Endothelial cell of umbilical vein (primary cell): ENCODE measurements around the gene PSMD9. TPM values are rescaled to one million over a fixed set of nuclear protein-coding genes. Genes with fewer than 3 reads are reported as not detected.

ENCODE experiments used
- BruUV-seq: library from RNA; stranded (reverse); fragments of 400-500 nt; replicated peaks from 2 replicates; lab custom pipeline; 2021; lab: Mats Ljungman, UMichigan
- CTCF ChIA-PET: fragments of 300-600, 350-600 bp; sonication (Branson Sonifier 250); formaldehyde crosslinking; loops from one replicate; lab custom pipeline; 2021; ENCODE audit warnings: antibody characterized with exemption, inconsistent platforms; lab: Charles Lee
- POLR2A ChIA-PET: fragments of 300-600, 350-600 bp; sonication (Branson Sonifier 250); formaldehyde crosslinking; loops from one replicate; lab custom pipeline; 2021; ENCODE audit warnings: antibody characterized with exemption, inconsistent platforms; lab: Charles Lee
- DNase-seq: peaks from one replicate; pipeline ENCODE4 v3.0.0-alpha.2; 2011; ENCODE audit warnings: low read depth, low spot score
- FAIRE-seq: peaks from 2 replicates; lab custom pipeline; 2011; peaks lifted over from hg19 to GRCh38; lab: Jason Lieb, UNC
- H2AFZ ChIP-seq: 2 replicates; pipeline ENCODE4 v1.6.0; 2012; ENCODE audit warnings: low read depth, low read length, control low read depth, inconsistent platforms
- H3K27ac ChIP-seq: 2 replicates; pipeline ENCODE4 v1.5.1; 2011; ENCODE audit warnings: low read depth, mild to moderate bottlenecking, control low read depth, low read length, moderate library complexity; ENCODE audit not compliant: insufficient read depth
- H3K27me3 ChIP-seq, 2 experiments: 2 replicates each; pipeline versions ENCODE4 v1.6.0 to v1.6.1; 2011; ENCODE audit warnings: low read length in 2 of 2, mixed read lengths in 1 of 2; ENCODE audit not compliant: control insufficient read depth in 2 of 2, insufficient read depth in 2 of 2
- H3K36me3 ChIP-seq, 2 experiments: 2 replicates in 1 of 2; 3 replicates in 1 of 2; pipeline ENCODE4 v1.5.1; 2011; ENCODE audit warnings: low read length in 2 of 2, mild to moderate bottlenecking in 1 of 2, moderate library complexity in 1 of 2; ENCODE audit not compliant: control insufficient read depth in 2 of 2, insufficient read depth in 2 of 2; ENCODE audit errors: extremely low read depth in 1 of 2
- H3K4me1 ChIP-seq: 3 replicates; pipeline ENCODE4 v1.5.1; 2011; ENCODE audit warnings: mild to moderate bottlenecking, low read length; ENCODE audit not compliant: control insufficient read depth, insufficient read depth; ENCODE audit errors: extremely low read depth
- H3K4me2 ChIP-seq: 2 replicates; pipeline ENCODE4 v1.6.1; 2011; ENCODE audit warnings: low read length, control low read depth, mixed read lengths; ENCODE audit not compliant: insufficient read depth
- H3K4me3 ChIP-seq, 3 experiments: fragments of 200-600 bp in 1 of 3; sonication (generic), shearing (Covaris generic) in 1 of 3; replicated peaks in 1 of 3; 2 replicates each; pipeline ENCODE4 v1.5.1; 2011 to 2016; ENCODE audit warnings: control low read depth in 3 of 3, low read length in 3 of 3, mild to moderate bottlenecking in 2 of 3, inconsistent platforms in 1 of 3, low read depth in 1 of 3, moderate library complexity in 1 of 3; ENCODE audit not compliant: insufficient read depth in 1 of 3
- H3K79me2 ChIP-seq: 2 replicates; pipeline ENCODE4 v1.6.0; 2012; ENCODE audit warnings: low read length, inconsistent platforms; ENCODE audit not compliant: control insufficient read depth, insufficient read depth
- H3K9ac ChIP-seq: replicated peaks from 2 replicates; pipeline ENCODE3; 2011; ENCODE audit warnings: low read length, control low read depth; ENCODE audit not compliant: insufficient read depth; ENCODE audit errors: extremely low read depth
- H3K9me1 ChIP-seq: replicated peaks from 3 replicates; pipeline ENCODE4 v1.6.0; 2011; ENCODE audit warnings: mild to moderate bottlenecking, low read length; ENCODE audit not compliant: control insufficient read depth, insufficient read depth; ENCODE audit errors: extremely low read depth
- H3K9me3 ChIP-seq: replicated peaks from 2 replicates; pipeline ENCODE4 v1.5.1; 2012; ENCODE audit warnings: low read length, inconsistent platforms; ENCODE audit not compliant: control insufficient read depth, insufficient read depth
- H4K20me1 ChIP-seq: replicated peaks from 2 replicates; pipeline ENCODE3; 2011; ENCODE audit warnings: mild to moderate bottlenecking, low read length; ENCODE audit not compliant: control insufficient read depth, insufficient read depth; ENCODE audit errors: extremely low read depth
- EZH2 ChIP-seq: IDR thresholded peaks from 2 replicates; pipeline ENCODE4 v1.6.1; 2012; ENCODE audit warnings: borderline replicate concordance, low read depth, mild to moderate bottlenecking, moderate library complexity, low read length, inconsistent platforms; ENCODE audit not compliant: severe bottlenecking
- GATA2 ChIP-seq: IDR thresholded peaks from 2 replicates; pipeline ENCODE4 v1.7.0; 2011; ENCODE audit warnings: low read depth, mild to moderate bottlenecking, moderate library complexity, mixed read lengths, low read length; ENCODE audit not compliant: insufficient read length, insufficient read depth
- JUN ChIP-seq: IDR thresholded peaks from 2 replicates; pipeline ENCODE4 v1.6.1; 2011; ENCODE audit warnings: borderline replicate concordance, low read depth; ENCODE audit not compliant: insufficient read length, insufficient read depth
- MYC ChIP-seq: IDR thresholded peaks from one replicate; pipeline ENCODE4 v1.6.1; 2011; ENCODE audit warnings: mild to moderate bottlenecking, low read depth, low read length
- POLR2AphosphoS5 ChIP-seq: IDR thresholded peaks from 2 replicates; pipeline ENCODE4 v1.6.1; 2012; ENCODE audit warnings: low read depth, mild to moderate bottlenecking, control low read depth, low read length, moderate library complexity; ENCODE audit not compliant: insufficient read depth
- dilution Hi-C: fragments of 300-500 bp; cut with MboI; formaldehyde crosslinking; loops from one replicate; pipeline ENCODE4 v1.15.0; 2019; ENCODE audit warnings: low sequenced_read_pairs; ENCODE audit not compliant: extremely low pct_ligation_motif_present
- intact Hi-C: fragments of 100-400 bp; cut with micrococcal nuclease; formaldehyde crosslinking; loops from one replicate; pipeline ENCODE4 v1.10.0; 2022
- polyA plus RNA-seq, 4 experiments: library from polyadenylated mRNA; depleted of rRNA in 3 of 4; stranded (reverse) in 3 of 4; unstranded in 1 of 4; fragments of >200 nt; gene quantifications; 2 replicates each; pipeline versions ENCODE4 v1.2.1 to v1.2.3, GENCODE V29; 2011 to 2012; ENCODE audit warnings: missing spikeins in 1 of 4
- total RNA-seq: library from RNA; stranded (reverse); gene quantifications from 2 replicates; pipeline ENCODE4 v1.2.3, GENCODE V29; 2021
- TF ChIP-seq, protein P1 (sequence below): IDR thresholded peaks from 2 replicates; pipeline ENCODE4 v1.6.1; 2011; ENCODE audit not compliant: insufficient read depth, insufficient read length
- TF ChIP-seq, protein P2 (sequence below), 2 donors: IDR thresholded peaks; 1 replicate in 1 of 2; 2 replicates in 1 of 2; pipeline ENCODE4 v1.5.1; 2011; ENCODE audit warnings: low read length in 2 of 2, mild to moderate bottlenecking in 2 of 2, moderate library complexity in 2 of 2, control low read depth in 1 of 2, inconsistent platforms in 1 of 2, low read depth in 1 of 2; ENCODE audit not compliant: insufficient read depth in 1 of 2; ENCODE audit errors: extremely low read depth in 1 of 2

PSMD9 gene
- total and polyA plus RNA-seq, 2 donors (not counting 3 experiments of a cell fraction or from before 2014, with no cell fraction given): 69.2 to 118 TPM

DNA sequence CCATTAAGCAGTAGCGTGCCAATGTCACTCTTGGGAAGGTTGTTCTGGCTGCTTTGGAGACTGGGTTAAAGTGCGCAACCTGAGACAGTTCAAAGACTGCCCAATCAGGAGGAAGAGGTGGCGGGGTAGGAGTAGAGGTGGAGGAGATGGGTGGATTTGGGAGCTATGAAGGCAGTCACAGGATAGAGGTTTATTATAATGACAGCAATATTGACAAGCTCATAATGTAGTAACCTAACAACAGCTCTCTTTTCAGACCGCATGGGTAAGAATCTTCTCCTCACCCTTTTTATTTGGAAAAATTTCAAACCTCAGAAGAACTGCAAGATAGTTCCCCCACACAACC, 5.3 kb upstream of the PSMD9 start:
- Histone ChIP-seq H3K9ac (no peak overlapping the region), H3K9me3 (no peaks in the 10 kb centered on the region), H3K4me1 (peaks cover 4% of the 10 kb centered on the region), H3K4me3 (no peak overlapping the region), H4K20me1 (no peaks in the 10 kb centered on the region), H3K9me1 (no peaks in the 10 kb centered on the region), H3K79me2 (no peaks in the 10 kb centered on the region), H3K27ac (no peak overlapping the region), H3K36me3 (no peaks in the 10 kb centered on the region), H2AFZ (no peak overlapping the region), H3K27me3 (peaks cover 0 to 2% of the 10 kb centered on the region in 2 experiments), H3K4me2 (no peak overlapping the region)
- FAIRE-seq (no peak), DNase-seq (no peak)
- TF ChIP-seq POLR2AphosphoS5: no peak
- no peak for TF ChIP-seq GATA2
- TF ChIP-seq EZH2: no peak
- no peak for TF ChIP-seq MYC
- no peak for TF ChIP-seq JUN
- TF ChIP-seq, protein P1, sequence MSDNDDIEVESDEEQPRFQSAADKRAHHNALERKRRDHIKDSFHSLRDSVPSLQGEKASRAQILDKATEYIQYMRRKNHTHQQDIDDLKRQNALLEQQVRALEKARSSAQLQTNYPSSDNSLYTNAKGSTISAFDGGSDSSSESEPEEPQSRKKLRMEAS: no peak
- TF ChIP-seq, protein P2, sequence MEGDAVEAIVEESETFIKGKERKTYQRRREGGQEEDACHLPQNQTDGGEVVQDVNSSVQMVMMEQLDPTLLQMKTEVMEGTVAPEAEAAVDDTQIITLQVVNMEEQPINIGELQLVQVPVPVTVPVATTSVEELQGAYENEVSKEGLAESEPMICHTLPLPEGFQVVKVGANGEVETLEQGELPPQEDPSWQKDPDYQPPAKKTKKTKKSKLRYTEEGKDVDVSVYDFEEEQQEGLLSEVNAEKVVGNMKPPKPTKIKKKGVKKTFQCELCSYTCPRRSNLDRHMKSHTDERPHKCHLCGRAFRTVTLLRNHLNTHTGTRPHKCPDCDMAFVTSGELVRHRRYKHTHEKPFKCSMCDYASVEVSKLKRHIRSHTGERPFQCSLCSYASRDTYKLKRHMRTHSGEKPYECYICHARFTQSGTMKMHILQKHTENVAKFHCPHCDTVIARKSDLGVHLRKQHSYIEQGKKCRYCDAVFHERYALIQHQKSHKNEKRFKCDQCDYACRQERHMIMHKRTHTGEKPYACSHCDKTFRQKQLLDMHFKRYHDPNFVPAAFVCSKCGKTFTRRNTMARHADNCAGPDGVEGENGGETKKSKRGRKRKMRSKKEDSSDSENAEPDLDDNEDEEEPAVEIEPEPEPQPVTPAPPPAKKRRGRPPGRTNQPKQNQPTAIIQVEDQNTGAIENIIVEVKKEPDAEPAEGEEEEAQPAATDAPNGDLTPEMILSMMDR (IDR thresholded peaks at IDR 0.05; ENCODE audit: extremely low read depth in 1 of 2, insufficient read depth in 1 of 2, low read depth in 1 of 2, low read length in 2 of 2): no peak
- ChIA-PET CTCF (interaction anchor here (1.1 to 1.4 kb wide), 2 partner anchors 34 to 89 kb away, joined by 3 to 6 read pairs; no protein-coding TSS in a partner anchor), POLR2A (no interaction called here)
- intact Hi-C loops (no loop called here), dilution Hi-C loops (no loop called here)
- no TSS peak for BruUV-seq
